GM18861 (cell line): ENCODE data around the gene PELO.
A peak's percentile ranks its signal among the peaks of the same experiment; 100 is the strongest.
"Not testable (repeated sequence)": the region's sequence is repeated elsewhere in the genome, so short reads cannot be mapped to it uniquely, and the experiment has no call there.

ENCODE experiments used
- ATAC-seq: cut with Tn5 transposase; IDR thresholded peaks from one replicate; pipeline ENCODE4 v1.9.1; 2021; ENCODE audit not compliant: unreplicated experiment

PELO gene

GRCh38 chr5:52787600-52788504 lies at the start of gene PELO, which contains the start of gene ITGA1:
TSS of gene PELO (plus strand) at chr5:52787916. CDS start at chr5:52800395, 12,479 bp downstream.
TSS of gene ITGA1 (plus strand) at chr5:52787916. CDS start at chr5:52788354, 438 bp downstream.
- ATAC-seq: peak; percentile 59

- ATAC-seq: peak; percentile 56
These were observed 49.6 kb upstream of the PELO start for GRCh38 chr5:52738095-52738506.

- no peak for ATAC-seq
These were observed 47.7 kb upstream of the PELO start for GRCh38 chr5:52740007-52740406.

GRCh38 chr5:52743012-52743411 lies 44.7 kb upstream of the PELO start:
- ATAC-seq: no peak

- no peak for ATAC-seq
These were observed 44.2 kb upstream of the PELO start for GRCh38 chr5:52743529-52743928.

- peak; percentile 73 for ATAC-seq
These were observed 43.7 kb upstream of the PELO start for GRCh38 chr5:52743970-52744369.

GRCh38 chr5:52744867-52745458 lies 42.8 kb upstream of the PELO start:
- ATAC-seq: not testable (repeated sequence)

GRCh38 chr5:52746539-52746938 lies 41.2 kb upstream of the PELO start:
- ATAC-seq: no peak

- peak; percentile 56 for ATAC-seq
These were observed 39.1 kb upstream of the PELO start for GRCh38 chr5:52748590-52748989.

GRCh38 chr5:52749666-52750065 lies 38.0 kb upstream of the PELO start:
- no peak for ATAC-seq

- ATAC-seq: no peak
These were observed 36.6 kb upstream of the PELO start for GRCh38 chr5:52751137-52751536.

GRCh38 chr5:52754051-52754450 lies 33.7 kb upstream of the PELO start:
- ATAC-seq: no peak

- no peak for ATAC-seq
These were observed 30.2 kb upstream of the PELO start for GRCh38 chr5:52757527-52757926.

GRCh38 chr5:52758014-52758413 lies 29.7 kb upstream of the PELO start:
- ATAC-seq: no peak

- no peak for ATAC-seq
These were observed 28.4 kb upstream of the PELO start for GRCh38 chr5:52759331-52759730.

GRCh38 chr5:52760695-52761366 lies 26.9 kb upstream of the PELO start:
- peak; percentile 47 for ATAC-seq

GRCh38 chr5:52767217-52767743 lies 20.4 kb upstream of the PELO start:
- ATAC-seq: no peak

GRCh38 chr5:52767766-52768480 lies 19.8 kb upstream of the PELO start:
- ATAC-seq: peak; percentile 37

- no peak for ATAC-seq
These were observed 18.7 kb upstream of the PELO start for GRCh38 chr5:52769061-52769460.

GRCh38 chr5:52770287-52770939 lies 17.3 kb upstream of the PELO start:
- ATAC-seq: no peak
